Smooth muscle cell (in vitro differentiated cells): ENCODE measurements around the gene NPHP1. TPM values are rescaled to one million over a fixed set of nuclear protein-coding genes. Genes with fewer than 3 reads are reported as not detected.

ENCODE experiments used
- DNase-seq: peaks from one replicate; lab custom pipeline; 2025; ENCODE audit not compliant: unreplicated experiment; lab: John Stamatoyannopoulos, UW
- H2AFZ ChIP-seq: fragments of 200-600 bp; sonication (generic); 2 replicates; pipeline ENCODE4 v1.6.0; 2016; ENCODE audit warnings: antibody characterized with exemption, low read depth, mild to moderate bottlenecking
- H3F3A ChIP-seq: fragments of 200-600 bp; sonication (generic); 2 replicates; pipeline ENCODE4 v1.6.0; 2017; ENCODE audit warnings: antibody characterized with exemption, low read depth
- H3K27ac ChIP-seq: fragments of 200-600 bp; sonication (generic); 2 replicates; pipeline ENCODE4 v1.5.1; 2016; ENCODE audit warnings: low read depth, mild to moderate bottlenecking
- H3K27me3 ChIP-seq: fragments of 200-600 bp; sonication (generic); 2 replicates; pipeline ENCODE4 v1.6.1; 2016; ENCODE audit warnings: low read depth, mild to moderate bottlenecking
- H3K36me3 ChIP-seq: fragments of 200-600 bp; sonication (generic); 2 replicates; pipeline ENCODE4 v1.5.1; 2016; ENCODE audit warnings: low read depth
- H3K4me1 ChIP-seq: fragments of 200-600 bp; sonication (generic); 2 replicates; pipeline ENCODE4 v1.5.1; 2016; ENCODE audit warnings: low read depth
- H3K4me2 ChIP-seq: fragments of 200-600 bp; sonication (generic); 2 replicates; pipeline ENCODE4 v1.6.0; 2016; ENCODE audit warnings: mild to moderate bottlenecking
- H3K4me3 ChIP-seq: fragments of 200-600 bp; sonication (generic); 2 replicates; pipeline ENCODE4 v1.5.1; 2016; ENCODE audit warnings: mild to moderate bottlenecking
- H3K79me2 ChIP-seq: fragments of 200-600 bp; sonication (generic); 2 replicates; pipeline ENCODE4 v1.6.0; 2016; ENCODE audit warnings: low read depth, mild to moderate bottlenecking
- H3K9ac ChIP-seq: fragments of 200-600 bp; sonication (generic); 2 replicates; pipeline ENCODE4 v1.6.0; 2016; ENCODE audit warnings: low read depth
- H3K9me3 ChIP-seq: fragments of 200-600 bp; sonication (generic); replicated peaks from 2 replicates; pipeline ENCODE4 v1.5.1; 2016; ENCODE audit warnings: low read depth
- H4K20me1 ChIP-seq: fragments of 200-600 bp; sonication (generic); 2 replicates; pipeline ENCODE4 v1.6.0; 2016; ENCODE audit warnings: low read depth
- WGBS: methylation state at CpG from one replicate; pipeline ENCODE4 v1.1.7; 2016; ENCODE audit warnings: low lambda C conversion rate; 5-methylcytosine and 5-hydroxymethylcytosine counted together
- polyA plus RNA-seq: library from polyadenylated mRNA; unstranded; fragments of >200 nt; fragmentation: Nextera tagmentation; extraction: Ambion mirVana; gene quantifications from 2 replicates; pipeline ENCODE4 v1.2.1, GENCODE V29; 2016
- total RNA-seq: library from RNA; depleted of rRNA; stranded (reverse); fragments of >200 nt; gene quantifications from 2 replicates; pipeline ENCODE4 v1.2.3, GENCODE V29; 2014
- TF ChIP-seq, protein P1 (sequence below): fragments of 200-600 bp; sonication (generic); IDR thresholded peaks from 2 replicates; pipeline ENCODE4 v1.5.1; 2017; ENCODE audit warnings: borderline replicate concordance, mild to moderate bottlenecking, antibody characterized with exemption; ENCODE audit not compliant: insufficient read depth, poor library complexity, severe bottlenecking

NPHP1 gene
- total and polyA plus RNA-seq, 2 experiments from 2014 or later: 7.0 to 7.7 TPM

DNA sequence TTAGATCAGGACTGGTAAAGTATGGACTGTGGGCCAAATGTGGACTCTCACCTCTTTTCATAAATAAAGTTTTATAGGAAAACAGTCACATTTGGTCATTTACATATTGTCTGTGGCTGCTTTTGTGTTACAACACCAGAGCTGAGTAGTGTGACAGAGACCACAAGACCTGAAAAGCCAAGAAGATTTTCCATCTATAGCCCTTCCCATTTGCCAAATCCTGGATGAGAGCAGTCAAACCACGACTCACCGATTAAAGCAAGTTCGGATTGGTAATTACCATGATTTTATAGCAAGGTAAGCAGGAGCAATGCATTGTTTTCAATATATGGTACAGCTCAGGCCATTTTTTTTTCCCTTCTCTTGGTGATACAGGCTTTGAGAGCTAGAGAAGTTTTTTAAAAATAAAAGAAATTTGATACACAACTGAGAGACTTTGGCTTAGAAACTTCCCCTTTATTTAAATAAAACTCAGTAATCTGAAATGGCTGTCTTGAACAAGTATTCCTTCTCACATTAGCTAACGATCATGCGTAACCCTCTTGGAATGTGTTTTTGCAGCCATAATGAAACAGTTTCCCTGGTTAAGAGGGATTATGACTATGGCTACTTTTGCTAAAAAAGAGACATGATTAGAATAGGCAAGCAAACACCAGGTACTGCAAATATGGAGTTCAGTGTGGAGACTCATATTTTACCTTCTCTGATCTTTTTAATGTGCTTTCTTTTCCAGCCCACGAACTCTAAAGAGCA is 79.7 kb downstream of the NPHP1 start:
- Histone ChIP-seq H4K20me1 (no peaks in the 10 kb centered on the region), H3K4me1 (peaks cover 8% of the 10 kb centered on the region), H3K4me3 (no peak overlapping the region), H3K27ac (peak overlapping the region; percentile 54), H3F3A (no peaks in the 10 kb centered on the region), H3K79me2 (no peaks in the 10 kb centered on the region), H3K9ac (no peak overlapping the region), H3K36me3 (no peaks in the 10 kb centered on the region), H3K9me3 (no peaks in the 10 kb centered on the region), H3K27me3 (peaks cover 8% of the 10 kb centered on the region), H2AFZ (no peak overlapping the region), H3K4me2 (peak overlapping the region; percentile 54)
- TF ChIP-seq, protein P1, sequence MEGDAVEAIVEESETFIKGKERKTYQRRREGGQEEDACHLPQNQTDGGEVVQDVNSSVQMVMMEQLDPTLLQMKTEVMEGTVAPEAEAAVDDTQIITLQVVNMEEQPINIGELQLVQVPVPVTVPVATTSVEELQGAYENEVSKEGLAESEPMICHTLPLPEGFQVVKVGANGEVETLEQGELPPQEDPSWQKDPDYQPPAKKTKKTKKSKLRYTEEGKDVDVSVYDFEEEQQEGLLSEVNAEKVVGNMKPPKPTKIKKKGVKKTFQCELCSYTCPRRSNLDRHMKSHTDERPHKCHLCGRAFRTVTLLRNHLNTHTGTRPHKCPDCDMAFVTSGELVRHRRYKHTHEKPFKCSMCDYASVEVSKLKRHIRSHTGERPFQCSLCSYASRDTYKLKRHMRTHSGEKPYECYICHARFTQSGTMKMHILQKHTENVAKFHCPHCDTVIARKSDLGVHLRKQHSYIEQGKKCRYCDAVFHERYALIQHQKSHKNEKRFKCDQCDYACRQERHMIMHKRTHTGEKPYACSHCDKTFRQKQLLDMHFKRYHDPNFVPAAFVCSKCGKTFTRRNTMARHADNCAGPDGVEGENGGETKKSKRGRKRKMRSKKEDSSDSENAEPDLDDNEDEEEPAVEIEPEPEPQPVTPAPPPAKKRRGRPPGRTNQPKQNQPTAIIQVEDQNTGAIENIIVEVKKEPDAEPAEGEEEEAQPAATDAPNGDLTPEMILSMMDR: no peak
- 64% methylated on average over 6 of the region's 6 CpGs for WGBS
- no peak for DNase-seq

DNA sequence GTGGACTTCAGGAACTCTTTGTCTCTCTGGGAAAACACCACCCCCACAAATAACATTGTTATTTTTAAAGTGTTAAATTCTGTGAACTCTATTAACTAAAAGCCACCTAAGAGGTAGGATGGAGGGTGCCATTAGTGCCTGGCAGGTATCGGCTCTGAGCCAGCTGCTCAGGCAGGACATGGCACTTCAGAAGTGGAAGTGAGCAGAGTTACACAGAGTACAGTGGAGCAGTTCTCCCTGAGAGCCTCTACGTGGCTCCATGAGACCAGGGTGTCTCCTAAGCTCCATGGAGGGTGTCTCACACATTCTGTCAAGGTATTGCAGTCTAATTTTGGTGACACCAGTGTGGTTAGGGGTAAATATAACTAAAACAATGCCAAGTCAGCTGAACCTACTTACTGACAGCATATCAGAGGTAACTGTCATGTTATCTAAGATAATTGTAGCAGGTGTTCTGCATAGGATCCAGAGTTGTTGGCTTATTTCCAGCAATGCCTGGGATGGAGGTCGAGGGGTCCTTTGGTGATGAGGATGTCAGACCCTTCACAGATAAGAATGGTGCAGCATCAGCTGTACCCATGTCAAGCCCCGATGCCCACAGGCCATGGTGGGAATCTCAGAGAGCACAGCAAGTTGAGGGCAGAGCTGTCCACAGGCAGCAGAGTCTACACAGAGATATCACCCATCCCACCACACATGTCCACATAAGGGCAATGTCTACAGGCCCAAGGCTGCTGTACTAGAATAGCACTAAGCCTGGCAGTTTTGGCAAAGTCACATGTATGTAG is 80.6 kb downstream of the NPHP1 start:
- Histone ChIP-seq H3K4me3 (no peak overlapping the region), H2AFZ (no peak overlapping the region), H3K9ac (no peak overlapping the region), H3K9me3 (no peaks in the 10 kb centered on the region), H3K4me2 (no peak overlapping the region), H3F3A (no peaks in the 10 kb centered on the region), H3K79me2 (no peaks in the 10 kb centered on the region), H3K27ac (peak overlapping the region; percentile 54), H3K4me1 (peaks cover 8% of the 10 kb centered on the region), H3K27me3 (peaks cover 17% of the 10 kb centered on the region), H4K20me1 (no peaks in the 10 kb centered on the region), H3K36me3 (no peaks in the 10 kb centered on the region)
- WGBS: over 99% methylated on average over 4 of the region's 4 CpGs
- TF ChIP-seq, protein P1: no peak
- DNase-seq: no peak

DNA sequence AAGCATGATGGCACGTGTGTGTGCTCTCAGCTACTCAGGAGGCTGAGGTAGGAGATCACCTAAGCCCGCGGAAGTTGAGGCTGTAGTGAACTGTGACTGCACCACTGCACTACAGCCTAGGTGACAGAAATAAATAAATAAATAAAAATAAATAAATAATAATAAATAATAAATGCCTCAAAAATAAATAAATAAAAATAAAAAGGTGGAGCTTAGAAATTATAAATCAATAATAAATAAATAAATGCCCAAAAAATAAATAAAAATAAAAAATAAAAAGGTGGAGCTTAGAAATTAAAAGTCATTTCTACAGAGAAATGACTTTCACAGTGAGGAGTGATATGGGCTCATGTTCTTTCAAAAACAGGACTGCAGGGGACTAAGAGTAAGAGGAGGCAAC is 83.2 kb downstream of the NPHP1 start:
- TF ChIP-seq, protein P1: no peak
- H3K27ac ChIP-seq: no peak overlapping the region
- 98% methylated on average over 3 of the region's 3 CpGs for WGBS

DNA sequence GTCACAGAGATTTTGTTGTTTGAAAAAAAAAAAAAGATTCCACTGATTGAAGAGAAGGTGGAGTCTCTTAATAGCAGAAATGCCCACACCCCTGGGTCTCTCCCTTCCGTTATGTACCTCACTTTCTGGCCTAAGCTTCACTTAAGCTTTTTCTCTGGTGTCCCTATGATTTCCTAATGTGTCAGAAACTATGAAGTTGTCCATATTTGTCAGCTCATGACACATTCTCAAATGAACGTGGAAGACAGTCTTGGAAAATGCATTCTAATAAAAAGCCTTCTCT is 83.8 kb downstream of the NPHP1 start:
- Histone ChIP-seq H3K79me2 (no peaks in the 10 kb centered on the region), H3K4me3 (no peak overlapping the region), H2AFZ (no peak overlapping the region), H3K36me3 (no peaks in the 10 kb centered on the region), H3K27ac (no peak overlapping the region), H3K9ac (no peak overlapping the region), H3K27me3 (peaks cover 50% of the 10 kb centered on the region), H3K4me2 (no peak overlapping the region), H3K4me1 (peaks cover 12% of the 10 kb centered on the region), H4K20me1 (no peaks in the 10 kb centered on the region), H3K9me3 (no peaks in the 10 kb centered on the region), H3F3A (no peaks in the 10 kb centered on the region)
- 77% methylated on average over 2 of the region's 2 CpGs for WGBS
- no peak for DNase-seq
- TF ChIP-seq, protein P1: no peak

More for the DNA sequence above, 83.2 kb downstream of the NPHP1 start:
- no peak overlapping the region for H3K4me2 ChIP-seq
- no peaks in the 10 kb centered on the region for H3F3A ChIP-seq
- no peak overlapping the region for H2AFZ ChIP-seq
- no peaks in the 10 kb centered on the region for H3K79me2 ChIP-seq
- H3K9me3 ChIP-seq: no peaks in the 10 kb centered on the region
- H3K4me3 ChIP-seq: no peak overlapping the region
- H4K20me1 ChIP-seq: no peaks in the 10 kb centered on the region
- H3K36me3 ChIP-seq: no peaks in the 10 kb centered on the region
- H3K27me3 ChIP-seq: peaks cover 44% of the 10 kb centered on the region
- no peak for DNase-seq
- H3K9ac ChIP-seq: no peak overlapping the region
- H3K4me1 ChIP-seq: peaks cover 8% of the 10 kb centered on the region
